A549 (cell line): ENCODE data around the gene ACTR1A.

Experiments used
- FOSL2 ChIP-seq, 2 experiments: fragments of 450-650 bp in 1 of 2; fragments of >200 bp in 1 of 2; sonication (Bioruptor Twin) in 1 of 2; formaldehyde crosslinking; IDR thresholded peaks; 2 replicates each; pipeline versions ENCODE4 v1.5.0 to v1.6.1; 2016 to 2020; ENCODE audit warnings: mild to moderate bottlenecking in 1 of 2, moderate library complexity in 1 of 2
- HDAC2 ChIP-seq: fragments of 200-600 bp; sonication (generic); IDR thresholded peaks from 2 replicates; pipeline ENCODE4 v1.6.1; 2016
- KDM5A ChIP-seq: fragments of 200-600 bp; sonication (generic); IDR thresholded peaks from 2 replicates; pipeline ENCODE4 v1.6.1; 2016; ENCODE audit warnings: antibody characterized with exemption, mild to moderate bottlenecking
- POLR2A ChIP-seq: IDR thresholded peaks from 2 replicates; pipeline ENCODE4 v1.6.1; 2012; ENCODE audit warnings: mild to moderate bottlenecking, low read length
- RAD21 ChIP-seq, 2 experiments: fragments of >200 bp in 1 of 2; sonication (Bioruptor Twin) in 1 of 2; formaldehyde crosslinking in 1 of 2; IDR thresholded peaks in 1 of 2; conservative IDR thresholded peaks in 1 of 2; 2 replicates in 1 of 2; 3 replicates in 1 of 2; pipeline ENCODE4 v1.6.1; 2012 to 2018; ENCODE audit warnings: inconsistent platforms in 1 of 2
- SMC3 ChIP-seq: fragments of >200 bp; sonication (Bioruptor Twin); formaldehyde crosslinking; IDR thresholded peaks from 3 replicates; pipeline ENCODE4 v1.6.1; 2018; ENCODE audit warnings: inconsistent platforms
- SREBF2 ChIP-seq: fragments of 450-650 bp; IDR thresholded peaks from 2 replicates; pipeline ENCODE4 v1.6.1; 2014; ENCODE audit warnings: mild to moderate bottlenecking, moderate library complexity
- TF ChIP-seq, protein P1 (sequence below): fragments of >200 bp; sonication (Bioruptor Twin); formaldehyde crosslinking; IDR thresholded peaks from 3 replicates; pipeline ENCODE4 v1.5.1; 2016
- TF ChIP-seq, protein P2 (sequence below): fragments of 450-650 bp; IDR thresholded peaks from 2 replicates; pipeline ENCODE4 v1.6.1; 2014; ENCODE audit warnings: antibody characterized with exemption

DNA sequence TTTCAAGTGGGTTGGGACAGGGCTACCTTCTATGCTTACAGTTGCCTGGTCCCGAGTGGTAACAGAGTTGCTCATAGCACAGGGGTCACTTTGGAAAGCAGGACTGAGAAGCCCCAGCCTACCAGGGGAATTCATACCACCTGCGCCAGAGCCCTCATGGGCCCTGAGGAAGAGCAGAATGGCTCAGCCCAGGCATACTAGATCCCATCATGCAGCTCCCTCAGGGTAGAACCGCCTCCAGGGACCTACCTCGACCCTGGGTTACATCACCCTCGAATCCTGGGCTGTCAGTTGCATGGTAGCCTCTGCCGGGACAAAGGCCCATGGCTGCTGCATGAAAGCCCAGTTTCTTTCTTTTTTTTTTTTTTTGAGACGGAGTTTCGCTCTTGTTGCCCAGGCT is 73.0 kb downstream of the ACTR1A start:
- no peak for TF ChIP-seq RAD21 (conservative IDR thresholded peaks at IDR 0.05 in 1 of 2, IDR thresholded peaks at IDR 0.05 in 1 of 2)
- TF ChIP-seq SMC3, result no peak
- TF ChIP-seq, protein P1, sequence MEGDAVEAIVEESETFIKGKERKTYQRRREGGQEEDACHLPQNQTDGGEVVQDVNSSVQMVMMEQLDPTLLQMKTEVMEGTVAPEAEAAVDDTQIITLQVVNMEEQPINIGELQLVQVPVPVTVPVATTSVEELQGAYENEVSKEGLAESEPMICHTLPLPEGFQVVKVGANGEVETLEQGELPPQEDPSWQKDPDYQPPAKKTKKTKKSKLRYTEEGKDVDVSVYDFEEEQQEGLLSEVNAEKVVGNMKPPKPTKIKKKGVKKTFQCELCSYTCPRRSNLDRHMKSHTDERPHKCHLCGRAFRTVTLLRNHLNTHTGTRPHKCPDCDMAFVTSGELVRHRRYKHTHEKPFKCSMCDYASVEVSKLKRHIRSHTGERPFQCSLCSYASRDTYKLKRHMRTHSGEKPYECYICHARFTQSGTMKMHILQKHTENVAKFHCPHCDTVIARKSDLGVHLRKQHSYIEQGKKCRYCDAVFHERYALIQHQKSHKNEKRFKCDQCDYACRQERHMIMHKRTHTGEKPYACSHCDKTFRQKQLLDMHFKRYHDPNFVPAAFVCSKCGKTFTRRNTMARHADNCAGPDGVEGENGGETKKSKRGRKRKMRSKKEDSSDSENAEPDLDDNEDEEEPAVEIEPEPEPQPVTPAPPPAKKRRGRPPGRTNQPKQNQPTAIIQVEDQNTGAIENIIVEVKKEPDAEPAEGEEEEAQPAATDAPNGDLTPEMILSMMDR, result no peak
- TF ChIP-seq KDM5A, result no peak
- TF ChIP-seq SREBF2, result no peak
- TF ChIP-seq FOSL2 (IDR thresholded peaks at IDR 0.05), result no peak
- no peak for TF ChIP-seq FOSL2 (CRISPR knock-in tag; IDR thresholded peaks at IDR 0.05)
- TF ChIP-seq HDAC2, result no peak
- TF ChIP-seq POLR2A, result no peak
- TF ChIP-seq, protein P2, sequence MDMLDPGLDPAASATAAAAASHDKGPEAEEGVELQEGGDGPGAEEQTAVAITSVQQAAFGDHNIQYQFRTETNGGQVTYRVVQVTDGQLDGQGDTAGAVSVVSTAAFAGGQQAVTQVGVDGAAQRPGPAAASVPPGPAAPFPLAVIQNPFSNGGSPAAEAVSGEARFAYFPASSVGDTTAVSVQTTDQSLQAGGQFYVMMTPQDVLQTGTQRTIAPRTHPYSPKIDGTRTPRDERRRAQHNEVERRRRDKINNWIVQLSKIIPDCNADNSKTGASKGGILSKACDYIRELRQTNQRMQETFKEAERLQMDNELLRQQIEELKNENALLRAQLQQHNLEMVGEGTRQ, result no peak
